IMR-90 (cell line): ENCODE results near the gene RBM15B. TPM values are rescaled to one million over a fixed set of nuclear protein-coding genes. Genes with fewer than 3 reads are reported as not detected.

ENCODE experiments used
- ATAC-seq: fragments of 200-7000 bp; cut with Tn5 transposase; 2 replicates; pipeline ENCODE4 v1.9.1; 2020; ENCODE audit warnings: low read depth, mild to moderate bottlenecking, moderate library complexity
- BruUV-seq: library from RNA; stranded (reverse); fragments of 400-500 nt; replicated peaks from 2 replicates; lab custom pipeline; 2021; lab: Mats Ljungman, UMichigan
- CTCF ChIA-PET: fragments of 300-600 bp; formaldehyde crosslinking; extraction: SDS; loops from one replicate; lab custom pipeline; 2021; ENCODE audit warnings: antibody characterized with exemption; lab: Yijun Ruan, JAX
- POLR2A ChIA-PET: fragments of 300-600 bp; sonication (Branson Sonifier 250); formaldehyde crosslinking; loops from one replicate; lab custom pipeline; 2022; ENCODE audit warnings: antibody characterized with exemption; ENCODE audit not compliant: unreplicated experiment; lab: Charles Lee
- DNase-seq: peaks from one replicate; pipeline ENCODE4 v3.0.0; 2013
- H2AFZ ChIP-seq: replicated peaks from 2 replicates; pipeline ENCODE3; 2013; ENCODE audit warnings: low read length, mild to moderate bottlenecking; ENCODE audit not compliant: poor library complexity
- H2AK5ac ChIP-seq: 2 replicates; pipeline ENCODE4 v1.6.1; 2013; ENCODE audit warnings: low read depth, low read length, inconsistent platforms
- H2AK9ac ChIP-seq: replicated peaks from 2 replicates; pipeline ENCODE3; 2013; ENCODE audit warnings: mild to moderate bottlenecking, low read depth, low read length, moderate library complexity; ENCODE audit not compliant: poor library complexity
- H2BK120ac ChIP-seq: 2 replicates; pipeline ENCODE4 v1.6.1; 2013; ENCODE audit warnings: low read depth, low read length, inconsistent platforms
- H2BK15ac ChIP-seq: 3 replicates; pipeline ENCODE4 v1.6.1; 2013; ENCODE audit warnings: low read depth, low read length, inconsistent platforms
- H2BK20ac ChIP-seq: 2 replicates; pipeline ENCODE4 v1.6.1; 2013; ENCODE audit warnings: low read depth, mild to moderate bottlenecking, inconsistent platforms, low read length, moderate library complexity
- H2BK5ac ChIP-seq: 2 replicates; pipeline ENCODE4 v1.6.1; 2013; ENCODE audit warnings: mild to moderate bottlenecking, low read depth, low read length, inconsistent platforms; ENCODE audit not compliant: poor library complexity, severe bottlenecking
- H3K14ac ChIP-seq: replicated peaks from 2 replicates; pipeline ENCODE4 v1.6.1; 2013; ENCODE audit warnings: low read depth, low read length, inconsistent platforms
- H3K18ac ChIP-seq: 2 replicates; pipeline ENCODE4 v1.6.1; 2013; ENCODE audit warnings: low read depth, low read length, control low read depth
- H3K23ac ChIP-seq: 2 replicates; pipeline ENCODE4 v1.6.1; 2013; ENCODE audit warnings: low read depth, low read length, inconsistent platforms
- H3K27ac ChIP-seq: 2 replicates; pipeline ENCODE4 v1.5.1; 2013; ENCODE audit warnings: mild to moderate bottlenecking, control low read depth, low read length; ENCODE audit not compliant: insufficient read depth
- H3K27me3 ChIP-seq: 2 replicates; pipeline ENCODE4 v1.6.1; 2013; ENCODE audit warnings: low read length; ENCODE audit not compliant: control insufficient read depth, insufficient read depth
- H3K36me3 ChIP-seq: 2 replicates; pipeline ENCODE4 v1.6.1; 2013; ENCODE audit warnings: low read length, mixed read lengths; ENCODE audit not compliant: control insufficient read depth, insufficient read depth
- H3K4ac ChIP-seq: 2 replicates; pipeline ENCODE4 v1.6.1; 2013; ENCODE audit warnings: low read depth, low read length, inconsistent platforms
- H3K4me1 ChIP-seq: 2 replicates; pipeline ENCODE4 v1.6.1; 2013; ENCODE audit warnings: low read length, mixed read lengths; ENCODE audit not compliant: control insufficient read depth, insufficient read depth
- H3K4me2 ChIP-seq: 2 replicates; pipeline ENCODE4 v1.6.1; 2013; ENCODE audit warnings: low read depth, mild to moderate bottlenecking, control low read depth, low read length, moderate library complexity
- H3K4me3 ChIP-seq: 2 replicates; pipeline ENCODE4 v1.5.1; 2013; ENCODE audit warnings: low read depth, mild to moderate bottlenecking, control low read depth, low read length, moderate library complexity; ENCODE audit not compliant: insufficient read depth
- H3K56ac ChIP-seq: 2 replicates; pipeline ENCODE4 v1.6.1; 2013; ENCODE audit warnings: low read length, inconsistent platforms; ENCODE audit not compliant: insufficient read depth; ENCODE audit errors: extremely low read depth
- H3K79me1 ChIP-seq, 2 experiments: 2 replicates each; pipeline ENCODE4 v1.6.1; 2013; ENCODE audit warnings: low read length in 2 of 2, inconsistent platforms in 1 of 2, low read depth in 1 of 2
- H3K9ac ChIP-seq: 2 replicates; pipeline ENCODE4 v1.6.1; 2013; ENCODE audit warnings: low read depth, low read length, control low read depth
- H3K9me1 ChIP-seq: 2 replicates; pipeline ENCODE4 v1.6.1; 2013; ENCODE audit warnings: low read length, inconsistent platforms; ENCODE audit not compliant: insufficient read depth
- H3K9me3 ChIP-seq: 2 replicates; pipeline ENCODE4 v1.6.1; 2013; ENCODE audit warnings: low read length; ENCODE audit not compliant: control insufficient read depth, insufficient read depth
- H4K20me1 ChIP-seq: 2 replicates; pipeline ENCODE4 v1.6.1; 2013; ENCODE audit warnings: low read length, inconsistent platforms; ENCODE audit not compliant: insufficient read depth
- H4K5ac ChIP-seq: 2 replicates; pipeline ENCODE4 v1.6.1; 2013; ENCODE audit warnings: mild to moderate bottlenecking, low read depth, low read length, control low read depth
- H4K8ac ChIP-seq, 2 experiments: 2 replicates each; pipeline ENCODE4 v1.6.1; 2013; ENCODE audit warnings: low read depth in 2 of 2, low read length in 2 of 2, control low read depth in 1 of 2, inconsistent platforms in 1 of 2
- H4K91ac ChIP-seq: 2 replicates; pipeline ENCODE4 v1.6.1; 2013; ENCODE audit warnings: low read depth, low read length, inconsistent platforms; ENCODE audit not compliant: insufficient read depth
- CHD1 ChIP-seq: IDR thresholded peaks from 2 replicates; pipeline ENCODE4 v1.6.1; 2012; ENCODE audit warnings: low read depth, low read length, improper control_type of control experiment
- MAFK ChIP-seq: IDR thresholded peaks from 2 replicates; pipeline ENCODE4 v1.6.1; 2012; ENCODE audit warnings: low read depth, low read length, improper control_type of control experiment
- MAZ ChIP-seq: IDR thresholded peaks from 2 replicates; pipeline ENCODE4 v1.6.1; 2012; ENCODE audit warnings: low read depth, mild to moderate bottlenecking, low read length, improper control_type of control experiment, moderate library complexity, borderline replicate concordance
- MXI1 ChIP-seq: IDR thresholded peaks from 2 replicates; pipeline ENCODE4 v1.6.1; 2012; ENCODE audit warnings: low read depth, mild to moderate bottlenecking, low read length, moderate library complexity, borderline replicate concordance
- POLR2A ChIP-seq: IDR thresholded peaks from 2 replicates; pipeline ENCODE4 v1.6.1; 2012; ENCODE audit warnings: mild to moderate bottlenecking, low read depth, low read length
- SMC3 ChIP-seq: fragments of 150-350 bp; IDR thresholded peaks from 2 replicates; pipeline ENCODE4 v1.6.1; 2016; ENCODE audit warnings: low read depth, mild to moderate bottlenecking, antibody characterized with exemption, low read length, moderate library complexity
- WGBS, 2 experiments: methylation state at CpG; one replicate each; pipeline versions ENCODE4 v1.1.5 to v1.1.7; 2013; ENCODE audit warnings: missing lambda C conversion rate in 2 of 2; ENCODE audit not compliant: insufficient read length in 1 of 2; ENCODE audit errors: extremely low coverage in 2 of 2; 5-methylcytosine and 5-hydroxymethylcytosine counted together
- dilution Hi-C: fragments of 300-500 bp; cut with HindIII; formaldehyde crosslinking; loops from one replicate; pipeline ENCODE4 v1.14.3; 2018; ENCODE audit warnings: low sequenced_read_pairs; ENCODE audit not compliant: unreplicated experiment
- in situ Hi-C: fragments of 300-500 bp; cut with MboI; formaldehyde crosslinking; loops from 3 replicates; pipeline ENCODE4 v1.14.3; 2019; ENCODE audit warnings: low sequenced_read_pairs, inconsistent platforms, mixed read lengths
- intact Hi-C: fragments of 100-400 bp; cut with micrococcal nuclease; formaldehyde crosslinking; loops from 2 replicates; pipeline ENCODE4 v1.10.0; 2022
- polyA plus RNA-seq, 3 experiments: library from polyadenylated mRNA; depleted of rRNA; stranded (reverse); fragments of >200 nt; gene quantifications; 2 replicates each; pipeline ENCODE4 v1.2.3, GENCODE V29; 2012; ENCODE audit warnings: low replicate concordance in 1 of 3
- total RNA-seq: library from RNA; depleted of rRNA; stranded (reverse); fragments of >200 nt; gene quantifications from 2 replicates; pipeline ENCODE4 v1.2.3, GENCODE V29; 2012
- TF ChIP-seq, protein P1 (sequence below): conservative IDR thresholded peaks from 2 replicates; pipeline ENCODE4 v1.5.1; 2012; ENCODE audit warnings: mild to moderate bottlenecking, low read depth, low read length, improper control_type of control experiment

The RBM15B gene
- total and polyA plus RNA-seq, 2 of the 4 experiments (the other 2 are of a cell fraction): 16.2 to 17.4 TPM

DNA sequence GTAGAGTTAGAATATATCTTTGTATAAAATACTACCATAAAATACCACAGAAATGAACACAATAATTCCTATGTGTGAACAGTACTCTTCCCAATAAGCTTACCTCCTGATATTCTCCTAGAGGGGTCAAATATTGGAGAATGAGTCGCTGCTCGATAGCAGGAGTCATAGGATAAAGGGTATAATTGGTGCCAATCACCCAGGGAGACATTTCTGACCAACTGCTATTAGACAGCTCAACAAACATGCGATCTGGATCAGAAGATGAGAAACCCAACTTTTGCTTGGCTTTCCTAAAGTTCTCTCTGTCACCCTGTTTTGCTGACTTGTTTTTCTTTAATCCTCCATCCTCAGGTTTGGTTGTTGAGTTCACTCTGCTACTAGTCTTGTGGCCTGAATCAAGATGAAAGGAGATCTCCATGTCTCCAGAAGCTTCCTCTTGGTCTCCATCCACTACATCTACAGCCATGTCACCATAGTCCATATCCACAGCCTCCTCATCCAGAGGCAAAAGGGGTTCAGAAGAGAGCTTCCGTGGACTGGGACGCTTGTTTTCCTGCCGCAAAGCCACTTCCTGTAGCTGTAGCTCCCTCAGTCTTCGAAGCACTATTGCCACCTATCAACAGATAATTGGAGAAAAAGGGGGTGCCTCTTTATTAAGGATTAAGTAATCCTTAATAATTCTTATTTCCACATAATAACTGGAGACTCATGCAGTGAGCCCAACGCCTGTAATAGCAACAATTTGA is 50.4 kb downstream of the RBM15B start:
- Histone ChIP-seq H2BK5ac (no peak overlapping the region), H3K18ac (no peak overlapping the region), H3K4ac (no peak overlapping the region), H2AFZ (no peak overlapping the region), H4K5ac (no peak overlapping the region), H3K56ac (no peak overlapping the region), H3K14ac (no peak overlapping the region), H4K20me1 (no peaks in the 10 kb centered on the region; the same call in 1 of the 2 replicates), H4K8ac (no peak overlapping the region), H3K9me3 (no peaks in the 10 kb centered on the region), H3K4me3 (no peak overlapping the region), H3K9me1 (no peaks in the 10 kb centered on the region), H3K79me1 (peaks cover 0 to 11% of the 10 kb centered on the region in 2 experiments; a peak in 2 of 4 replicates), H4K91ac (no peak overlapping the region), H3K23ac (no peak overlapping the region), H3K27ac (no peak overlapping the region), H2BK15ac (no peak overlapping the region), H2BK20ac (no peak overlapping the region), H3K4me1 (no peaks in the 10 kb centered on the region), H2AK9ac (no peak overlapping the region), H3K9ac (no peak overlapping the region), H2AK5ac (no peak overlapping the region), H3K4me2 (no peak overlapping the region), H2BK120ac (no peak overlapping the region), H3K36me3 (peaks cover 7% of the 10 kb centered on the region), H3K27me3 (no peaks in the 10 kb centered on the region)
- no CpG with 5 or more reads among the region's 8 CpGs for WGBS, 2 experiments
- no peak for ATAC-seq
- no peak for DNase-seq
- TF ChIP-seq POLR2A: no peak
- TF ChIP-seq SMC3: no peak
- TF ChIP-seq, protein P1, sequence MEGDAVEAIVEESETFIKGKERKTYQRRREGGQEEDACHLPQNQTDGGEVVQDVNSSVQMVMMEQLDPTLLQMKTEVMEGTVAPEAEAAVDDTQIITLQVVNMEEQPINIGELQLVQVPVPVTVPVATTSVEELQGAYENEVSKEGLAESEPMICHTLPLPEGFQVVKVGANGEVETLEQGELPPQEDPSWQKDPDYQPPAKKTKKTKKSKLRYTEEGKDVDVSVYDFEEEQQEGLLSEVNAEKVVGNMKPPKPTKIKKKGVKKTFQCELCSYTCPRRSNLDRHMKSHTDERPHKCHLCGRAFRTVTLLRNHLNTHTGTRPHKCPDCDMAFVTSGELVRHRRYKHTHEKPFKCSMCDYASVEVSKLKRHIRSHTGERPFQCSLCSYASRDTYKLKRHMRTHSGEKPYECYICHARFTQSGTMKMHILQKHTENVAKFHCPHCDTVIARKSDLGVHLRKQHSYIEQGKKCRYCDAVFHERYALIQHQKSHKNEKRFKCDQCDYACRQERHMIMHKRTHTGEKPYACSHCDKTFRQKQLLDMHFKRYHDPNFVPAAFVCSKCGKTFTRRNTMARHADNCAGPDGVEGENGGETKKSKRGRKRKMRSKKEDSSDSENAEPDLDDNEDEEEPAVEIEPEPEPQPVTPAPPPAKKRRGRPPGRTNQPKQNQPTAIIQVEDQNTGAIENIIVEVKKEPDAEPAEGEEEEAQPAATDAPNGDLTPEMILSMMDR: no peak
- TF ChIP-seq MAFK: no peak
- TF ChIP-seq CHD1: no peak
- no peak for TF ChIP-seq MXI1
- TF ChIP-seq MAZ: no peak
- intact Hi-C loops (no loop called here), in situ Hi-C loops (no loop called here), dilution Hi-C loops (no loop called here)
- CTCF ChIA-PET: no interaction called here
- POLR2A ChIA-PET: no interaction called here
- BruUV-seq: no TSS peak
